22Rv1 (cell line): ENCODE data around the gene TMC3.

Experiments used
- H3K27ac ChIP-seq: fragments of 450-650 bp; 2 replicates; pipeline ENCODE4 v1.5.1; 2017
- CTCF ChIP-seq: fragments of 450-650 bp; IDR thresholded peaks from 2 replicates; pipeline ENCODE4 v1.5.1; 2017; ENCODE audit warnings: mild to moderate bottlenecking
- ZFX ChIP-seq: fragments of 450-650 bp; IDR thresholded peaks from 2 replicates; pipeline ENCODE4 v1.6.1; 2017; ENCODE audit warnings: antibody characterized with exemption, borderline replicate concordance

TMC3 gene

GRCh38 chr15:81411969-81412633 lies 38.1 kb upstream of the TMC3 start:
- TF ChIP-seq ZFX = no peak
- TF ChIP-seq CTCF = no peak
- no peak overlapping the region for H3K27ac ChIP-seq

GRCh38 chr15:81411051-81411450 lies 37.0 kb upstream of the TMC3 start:
- TF ChIP-seq ZFX (no peak), CTCF (no peak)
- H3K27ac ChIP-seq = no peak overlapping the region

- TF ChIP-seq ZFX (no peak), CTCF (peak; percentile 72)
- H3K27ac ChIP-seq = no peak overlapping the region
These were observed 36.3 kb upstream of the TMC3 start for GRCh38 chr15:81410318-81410753.

- TF ChIP-seq CTCF (no peak), ZFX (no peak)
- no peak overlapping the region for H3K27ac ChIP-seq
These were observed 33.7 kb upstream of the TMC3 start for GRCh38 chr15:81407718-81408117.

GRCh38 chr15:81407176-81407575 lies 33.2 kb upstream of the TMC3 start:
- TF ChIP-seq ZFX (no peak), CTCF (no peak)
- H3K27ac ChIP-seq = no peak overlapping the region

GRCh38 chr15:81400640-81401236 lies 26.7 kb upstream of the TMC3 start:
- TF ChIP-seq ZFX = no peak
- peak; percentile 80 for TF ChIP-seq CTCF
- H3K27ac ChIP-seq = no peak overlapping the region

GRCh38 chr15:81398910-81399551 lies 25.0 kb upstream of the TMC3 start:
- H3K27ac ChIP-seq = no peak overlapping the region
- TF ChIP-seq ZFX (no peak), CTCF (no peak)
